GM10847 (cell line): ENCODE data around the gene PRX.
A peak's percentile ranks its signal among the peaks of the same experiment; 100 is the strongest.

ENCODE experiments used
- POLR2A ChIP-seq: IDR thresholded peaks from 2 replicates; pipeline ENCODE4 v1.6.1; 2011; ENCODE audit not compliant: insufficient read length; ENCODE audit errors: extremely low read depth

Gene PRX

DNA sequence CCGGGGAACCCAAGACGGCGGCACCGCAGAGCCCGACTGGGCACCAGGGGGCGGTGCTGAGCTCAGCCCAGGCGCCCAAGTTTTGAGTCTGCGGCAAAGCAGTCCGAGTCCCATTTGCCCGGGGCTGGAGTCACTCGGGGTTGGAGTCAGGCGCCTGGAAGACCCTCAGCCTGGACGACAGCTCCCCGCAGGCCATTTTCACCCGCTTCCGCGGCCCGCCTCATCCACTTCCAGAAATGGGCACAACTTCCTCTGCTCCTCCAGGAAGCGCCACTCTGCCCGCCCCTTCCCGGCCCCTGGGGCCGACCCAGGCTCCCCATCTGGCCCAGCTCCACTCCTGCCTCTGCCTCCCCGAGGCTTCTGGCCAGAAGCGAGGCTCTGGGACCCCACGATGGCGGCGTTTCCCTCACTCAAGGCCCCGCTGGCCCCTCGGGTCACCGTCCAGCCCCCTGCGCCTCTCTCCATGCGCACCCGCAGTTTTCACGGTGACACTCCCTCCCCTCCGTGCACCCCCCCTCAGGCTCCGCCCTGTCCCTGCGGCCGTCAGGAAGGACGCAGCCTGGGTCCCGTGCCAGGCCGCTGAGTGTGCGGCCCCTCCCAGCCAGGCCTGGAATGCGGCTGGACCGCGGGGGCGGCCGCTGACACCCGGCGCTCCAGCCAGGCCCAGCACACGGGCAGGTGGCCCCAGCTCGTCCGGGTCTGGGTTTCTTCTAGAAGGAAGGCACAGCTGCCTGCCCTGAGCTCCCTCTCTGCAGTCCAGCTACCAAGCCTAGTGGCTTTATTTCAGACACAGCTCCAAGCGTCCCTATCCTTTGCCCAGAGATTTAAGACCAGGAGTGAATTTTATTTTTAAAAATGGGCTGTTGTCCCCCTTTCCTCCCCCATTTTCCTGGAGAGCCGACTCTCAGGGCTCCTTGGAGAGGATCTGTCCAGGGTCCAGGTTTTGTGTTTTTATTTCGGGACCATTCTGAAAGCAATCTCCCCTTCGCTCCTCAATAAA lies 7.9 kb upstream of the PRX start:
- TF ChIP-seq POLR2A: peak; percentile 77

DNA sequence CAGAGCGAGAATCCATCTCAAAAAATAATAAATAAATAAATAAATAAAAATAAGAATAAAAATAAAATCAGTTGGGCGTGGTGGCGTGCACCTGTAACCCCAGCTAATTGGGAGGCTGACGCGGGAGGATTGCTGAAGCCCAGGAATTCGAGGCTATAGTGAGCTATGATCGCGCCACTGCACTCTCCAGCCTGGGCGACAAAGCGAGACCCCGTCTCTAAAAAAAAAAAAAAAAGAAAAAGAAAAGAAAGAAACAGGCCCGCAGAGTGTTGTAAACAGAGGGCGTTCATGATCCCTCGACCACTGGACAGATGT lies 7.2 kb upstream of the PRX start:
- TF ChIP-seq POLR2A: no peak

DNA sequence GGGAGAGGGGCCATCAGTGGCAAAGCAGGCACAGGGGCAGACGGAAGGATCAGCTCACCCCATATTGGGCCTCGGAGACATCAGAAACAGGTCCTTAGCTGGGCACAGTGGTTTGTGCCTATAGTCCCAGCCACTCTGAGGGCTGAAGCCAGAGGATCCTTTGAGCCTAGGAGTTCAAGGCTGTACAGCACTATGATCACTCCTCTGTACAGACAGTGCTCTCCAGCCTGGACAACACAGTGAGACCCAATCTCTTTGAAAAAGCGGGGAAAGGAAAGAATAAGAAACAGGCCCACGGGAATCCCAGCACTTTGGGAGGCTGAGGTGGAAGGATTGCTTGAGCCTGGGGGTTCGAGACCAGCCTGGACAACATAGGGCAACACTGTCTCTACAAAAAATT lies 6.6 kb upstream of the PRX start:
- TF ChIP-seq POLR2A: no peak

DNA sequence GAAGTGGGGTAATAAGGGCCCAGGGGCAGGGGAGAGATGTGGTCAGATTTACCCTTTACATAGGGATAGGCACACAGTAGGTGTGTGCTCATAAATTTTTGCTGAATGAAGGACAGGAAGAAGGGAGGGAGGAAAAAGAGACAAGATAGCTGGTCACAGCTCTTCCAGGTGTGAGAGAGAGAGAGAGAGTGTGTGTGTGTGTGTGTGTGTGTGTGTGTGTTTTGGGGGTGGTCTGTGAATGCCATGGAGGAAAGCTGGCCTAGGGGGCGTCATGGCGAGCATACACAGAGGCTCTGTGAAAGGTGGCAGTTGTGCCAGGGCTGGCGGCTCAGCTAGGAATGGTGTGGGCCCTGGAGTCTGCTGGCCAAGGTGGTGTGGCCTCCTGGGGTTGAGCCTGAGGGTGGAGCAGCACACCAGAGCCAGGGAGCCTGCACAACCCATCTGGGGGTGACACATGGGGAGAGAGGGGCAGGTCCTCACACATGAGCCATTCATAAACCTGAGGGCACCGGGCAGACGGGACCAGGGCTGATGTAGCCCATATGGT lies 6.0 kb upstream of the PRX start:
- no peak for TF ChIP-seq POLR2A

DNA sequence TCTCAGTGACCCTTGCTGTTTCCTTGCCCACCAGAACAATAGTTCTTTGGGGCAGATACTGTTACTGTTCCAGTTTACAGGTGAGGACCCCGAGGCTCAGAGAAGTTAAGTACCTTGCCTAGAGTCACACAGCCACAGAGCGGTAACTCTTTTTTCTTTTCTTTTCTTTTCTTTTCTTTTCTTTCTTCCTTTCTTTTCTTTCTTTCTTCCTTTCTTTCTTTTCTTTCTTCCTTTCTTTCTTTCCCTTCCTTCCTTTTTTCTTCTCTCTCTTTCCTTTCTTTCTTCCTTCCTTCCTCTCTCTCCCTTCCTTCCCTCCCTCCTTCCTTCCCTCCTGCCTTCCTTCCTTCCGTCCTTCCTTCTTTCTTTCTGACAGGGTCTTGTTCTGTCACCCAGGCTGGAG lies 4.9 kb upstream of the PRX start:
- TF ChIP-seq POLR2A: no peak

DNA sequence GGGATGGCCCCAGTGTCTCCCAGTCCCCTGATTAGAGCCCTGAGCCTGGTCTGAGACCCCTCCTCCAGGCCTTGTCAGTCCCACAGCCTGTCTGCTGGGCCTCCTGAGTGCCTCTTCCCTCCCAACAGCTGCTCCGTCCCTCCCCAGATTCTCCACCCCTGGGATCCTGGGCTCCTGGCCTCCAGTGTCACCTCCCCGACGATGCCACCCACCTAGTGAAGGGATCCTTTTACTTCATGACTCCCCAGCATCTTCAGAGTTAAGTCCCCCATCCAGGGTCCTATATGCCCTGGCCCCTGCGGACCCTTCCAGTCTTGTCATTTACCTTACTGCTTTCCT lies 4.4 kb upstream of the PRX start:
- TF ChIP-seq POLR2A: no peak

DNA sequence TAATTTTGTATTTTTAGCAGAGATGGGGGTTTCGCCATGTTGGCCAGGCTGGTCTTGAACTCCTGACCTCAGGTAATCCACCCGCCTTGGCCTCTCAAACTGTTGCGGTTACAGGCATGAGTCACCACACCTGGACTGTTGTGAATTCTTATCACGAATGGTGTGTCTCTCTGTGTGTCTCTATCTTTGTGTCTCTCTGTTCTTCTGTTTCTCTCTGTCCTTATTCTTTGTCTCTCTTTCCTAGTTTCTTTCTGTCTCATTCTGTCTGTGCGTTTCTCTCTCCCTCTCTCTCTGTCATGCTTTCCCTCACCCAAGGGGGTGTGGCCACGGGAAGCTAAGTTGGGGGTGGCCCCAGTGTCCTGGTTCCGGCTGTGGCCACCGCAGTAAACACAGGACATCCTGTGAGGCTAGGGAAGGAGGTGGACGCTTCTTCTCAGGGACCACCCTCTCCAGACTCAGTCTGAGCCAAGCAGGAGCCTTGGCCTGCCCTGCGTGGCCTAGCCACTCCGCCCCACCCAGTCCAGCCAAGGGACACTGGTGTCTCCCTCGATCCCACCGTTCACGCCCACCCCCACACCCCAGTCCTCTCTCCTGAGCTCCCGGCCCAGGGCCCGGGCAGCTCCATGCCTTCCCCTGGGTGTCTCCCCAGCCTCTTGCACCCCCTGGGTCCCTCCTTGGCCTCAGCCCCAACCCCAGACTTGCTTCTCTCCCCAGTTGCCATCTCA lies 3.9 kb upstream of the PRX start:
- TF ChIP-seq POLR2A: no peak

DNA sequence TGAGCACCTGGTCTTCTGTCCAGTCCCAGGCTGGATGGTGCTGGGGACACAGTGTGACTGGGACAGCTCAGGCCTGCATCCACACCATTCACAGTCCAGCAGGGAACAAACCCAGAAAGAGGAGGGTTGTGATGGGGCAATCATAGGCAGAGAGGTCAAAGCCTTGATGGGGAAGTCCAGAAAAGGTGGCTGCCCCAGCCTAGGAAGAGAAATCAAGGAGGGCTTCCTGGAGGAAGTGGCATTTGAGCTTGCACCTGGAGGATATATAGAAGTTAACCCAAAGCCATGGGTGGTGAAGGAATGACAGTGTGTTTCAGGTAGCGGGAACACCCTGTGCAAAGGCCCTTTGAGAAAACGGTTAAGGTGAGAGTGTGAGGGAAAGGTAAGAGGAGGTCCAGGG lies 2.6 kb upstream of the PRX start:
- TF ChIP-seq POLR2A: no peak

DNA sequence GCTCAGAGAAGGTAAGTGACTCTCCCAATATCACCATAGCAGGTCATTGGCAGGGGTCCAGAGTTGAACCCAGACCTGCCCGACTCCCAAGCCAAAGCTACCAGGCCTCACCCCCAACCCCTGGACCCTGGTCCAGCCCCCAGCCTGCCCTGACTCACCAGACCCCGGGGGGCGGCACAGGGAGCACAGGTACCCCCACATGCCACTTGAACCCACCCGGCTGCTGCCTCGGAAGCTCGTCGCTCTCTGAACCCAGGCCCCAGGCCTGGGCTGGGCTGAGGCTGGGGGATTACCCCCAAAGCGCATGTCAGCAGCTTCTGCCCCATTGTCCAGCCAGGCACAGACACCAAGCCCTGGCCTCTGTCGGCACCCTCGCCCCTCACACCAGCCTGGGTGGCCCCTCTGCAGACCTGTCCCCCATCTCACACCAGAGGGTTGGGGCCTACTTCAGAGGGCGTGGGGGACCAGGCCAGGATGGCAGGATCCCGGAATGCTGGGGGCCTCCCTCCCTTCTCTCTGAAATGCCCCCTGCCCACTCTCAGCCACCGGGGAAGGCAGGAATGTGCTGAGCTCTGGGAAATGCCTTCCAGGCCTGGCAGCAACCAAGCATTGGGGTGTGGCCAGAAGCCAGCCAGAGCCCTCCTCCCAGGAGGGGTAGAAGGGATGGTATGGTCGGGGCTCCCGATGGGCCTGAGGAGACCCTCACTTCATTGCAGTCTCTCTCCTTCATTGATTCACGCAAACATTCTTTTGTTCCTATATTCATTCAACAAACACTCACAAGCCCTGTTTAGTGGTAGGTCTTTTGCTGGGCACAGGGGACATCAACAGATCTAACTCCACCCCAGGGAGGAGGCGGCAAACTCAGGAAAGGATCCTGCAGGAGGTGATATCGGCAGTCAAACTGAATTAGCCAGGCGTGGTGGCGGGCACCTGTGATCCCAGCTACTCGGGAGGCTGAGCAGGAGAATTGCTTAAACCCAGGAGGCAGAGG lies 1.7 kb upstream of the PRX start:
- no peak for TF ChIP-seq POLR2A

DNA sequence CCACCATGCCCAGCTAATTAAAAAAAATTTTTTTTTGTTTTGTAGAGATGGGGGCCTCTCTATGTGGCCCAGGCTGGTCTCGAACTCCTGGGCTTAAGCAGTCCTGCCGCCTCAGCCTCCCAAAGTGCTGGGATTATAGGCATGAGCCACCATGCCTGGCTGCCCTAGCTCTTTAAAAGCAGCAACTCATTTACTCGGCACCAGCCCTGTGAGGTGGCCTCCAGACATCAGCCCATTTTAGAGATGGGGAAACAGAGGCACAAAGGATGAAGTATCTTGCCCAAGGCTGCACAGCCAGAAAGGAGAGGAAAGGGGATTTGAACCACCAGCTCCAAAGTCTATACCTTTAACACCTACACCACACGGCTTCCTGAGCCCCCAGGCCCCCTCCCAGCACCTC lies 312 bp downstream of the PRX start:
- TF ChIP-seq POLR2A: no peak

DNA sequence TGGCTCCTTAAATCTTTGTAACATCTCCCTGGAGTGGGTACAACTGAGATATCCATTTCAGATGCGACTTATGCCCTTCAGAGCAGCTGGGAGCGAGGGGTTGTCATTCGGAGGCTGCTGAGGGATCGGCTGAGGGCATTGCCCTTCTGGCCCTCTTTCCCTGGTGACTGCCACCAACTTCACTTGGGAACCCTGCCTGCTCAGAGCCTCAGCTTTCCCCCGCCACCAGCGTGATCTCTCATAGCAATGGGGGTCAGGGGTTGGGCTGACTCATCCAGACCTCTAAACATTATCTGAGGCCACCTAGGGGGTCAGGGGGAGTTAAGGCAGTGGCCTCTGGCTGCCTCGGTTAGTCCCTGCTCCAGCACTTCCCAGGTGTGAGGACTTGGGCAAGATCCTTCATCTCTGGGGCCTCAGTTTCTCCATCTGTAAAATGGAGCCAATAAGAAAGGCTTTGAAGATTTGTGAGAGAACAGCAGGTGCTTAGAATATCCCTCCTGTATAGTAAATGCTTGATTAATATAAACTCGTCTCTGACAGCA lies 1.1 kb downstream of the PRX start:
- no peak for TF ChIP-seq POLR2A

DNA sequence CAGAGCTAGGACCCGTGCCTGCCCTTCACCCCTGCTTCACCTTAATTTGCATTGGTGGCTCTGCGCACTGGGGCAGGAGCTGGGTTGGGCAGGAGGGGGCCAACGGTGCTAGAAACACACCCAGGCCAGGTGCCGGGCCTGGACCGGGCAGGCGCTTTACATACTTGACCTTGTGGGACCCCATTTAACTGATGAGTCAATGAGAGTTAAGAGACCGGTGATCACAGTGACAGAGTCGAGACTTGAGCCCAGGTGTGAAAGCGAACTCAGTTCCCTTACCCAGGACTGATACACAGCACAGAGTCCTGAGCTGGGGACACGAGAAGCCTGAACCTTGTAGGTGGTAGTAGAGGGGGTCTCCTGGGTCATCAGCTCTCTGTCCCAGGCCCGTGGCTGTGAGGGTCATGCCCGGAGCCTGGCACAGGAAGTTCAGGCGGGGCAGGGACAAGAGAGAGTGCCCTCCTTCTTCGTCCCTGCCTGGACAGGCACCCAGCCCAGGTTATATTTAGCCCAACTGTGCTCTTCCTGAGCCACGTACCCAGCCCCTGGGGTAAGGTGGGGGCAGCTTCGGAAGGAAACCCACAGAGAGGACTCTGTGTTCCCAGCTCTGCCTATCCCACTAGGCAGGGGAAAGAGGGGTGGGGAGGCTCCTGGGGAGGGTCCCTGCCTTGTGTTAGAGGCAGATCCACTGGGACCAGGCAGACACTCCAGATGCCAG lies 1.9 kb downstream of the PRX start:
- TF ChIP-seq POLR2A: no peak

DNA sequence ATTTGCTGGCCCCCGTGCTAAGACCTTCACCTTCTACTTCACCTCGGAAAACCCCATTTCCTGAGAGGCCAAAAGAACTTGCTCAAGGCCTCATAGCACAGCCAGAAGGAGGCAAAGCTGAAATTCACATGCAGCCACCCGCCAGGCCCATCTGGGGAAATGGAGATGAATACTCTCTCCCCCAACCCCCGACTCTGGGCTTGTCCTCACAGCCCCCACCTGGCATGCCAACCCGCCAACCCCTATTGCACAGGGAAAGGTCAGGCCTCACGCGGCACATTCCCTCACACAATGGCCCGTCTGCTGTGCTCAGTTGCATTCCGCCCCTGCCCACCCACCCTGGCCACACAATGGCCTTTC lies 3.2 kb downstream of the PRX start:
- no peak for TF ChIP-seq POLR2A

DNA sequence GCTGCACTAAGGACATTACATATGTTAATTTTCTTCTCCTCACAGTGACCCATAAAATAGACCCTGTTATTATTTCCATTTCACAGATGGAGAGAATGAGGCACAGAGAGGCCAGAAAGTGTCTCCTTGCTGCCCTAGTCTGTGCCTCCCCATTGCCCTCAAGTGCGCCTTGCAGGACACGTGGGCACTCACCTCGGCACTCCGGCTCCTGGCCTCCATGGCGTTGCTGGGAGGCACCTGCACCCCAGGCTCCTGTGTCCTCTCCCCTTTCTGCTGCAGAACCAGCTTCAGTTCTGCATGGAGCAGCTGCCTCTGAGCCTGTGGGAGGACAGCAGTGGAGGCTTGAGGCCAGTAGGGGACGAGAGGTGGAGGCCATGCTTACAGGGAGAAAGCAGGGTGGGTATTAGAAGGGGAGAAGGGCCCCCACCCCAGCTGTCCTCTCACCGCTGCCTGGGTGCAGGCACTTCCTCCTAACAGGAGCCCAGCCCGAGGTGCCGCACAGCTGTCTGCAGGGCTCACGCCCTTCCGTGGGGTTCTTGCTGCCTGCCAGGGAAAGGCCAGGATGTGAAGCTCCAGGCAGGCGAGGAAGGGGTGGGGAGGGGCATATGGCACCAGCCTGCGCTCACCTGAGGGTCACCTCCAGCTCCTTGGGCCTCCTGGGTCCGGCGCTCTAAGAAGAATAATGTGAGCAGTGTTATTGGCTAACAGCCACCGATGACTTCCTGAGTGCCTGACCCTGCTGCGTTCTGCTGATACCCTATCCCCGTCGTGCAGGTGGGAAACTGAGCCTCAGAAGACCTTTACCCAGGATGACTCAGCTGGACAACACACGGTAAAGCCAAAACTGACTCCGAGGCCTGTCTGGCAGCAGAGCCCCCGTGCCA lies 5.2 kb downstream of the PRX start:
- no peak for TF ChIP-seq POLR2A
